Measurements from ENCODE around the gene NT5DC2. TPM values are rescaled to one million over a fixed set of nuclear protein-coding genes. Genes with fewer than 3 reads are reported as not detected.
A peak's percentile ranks its signal among the peaks of the same experiment; 100 is the strongest.

NT5DC2 gene
- total RNA-seq, 2 donors from 2014 or later = 114 to 141 TPM

GRCh38 chr3:52517796-52518722 is 15.6 kb downstream of the NT5DC2 start:
- intact Hi-C loops (cut with DNase I) = no loop called here
- DNase-seq = no peak
- ATAC-seq = no peak

- intact Hi-C loops (cut with DNase I) = no loop called here
- DNase-seq = no peak
Measured at GRCh38 chr3:52516509-52517195, 17.0 kb downstream of the NT5DC2 start.

GRCh38 chr3:52515192-52515591 is 18.5 kb downstream of the NT5DC2 start:
- intact Hi-C loops (cut with DNase I) = no loop called here
- ATAC-seq (no peak), DNase-seq (no peak)

More at GRCh38 chr3:52516509-52517195, 17.0 kb downstream of the NT5DC2 start:
- no peak for ATAC-seq

- intact Hi-C loops (cut with DNase I) = no loop called here
- DNase-seq (no peak), ATAC-seq (no peak)
Measured at GRCh38 chr3:52514576-52514975, 19.1 kb downstream of the NT5DC2 start.

- intact Hi-C loops (cut with DNase I) = no loop called here
- ATAC-seq = no peak
- DNase-seq = no peak
Measured at GRCh38 chr3:52513281-52513680, 20.4 kb downstream of the NT5DC2 start.

DNA sequence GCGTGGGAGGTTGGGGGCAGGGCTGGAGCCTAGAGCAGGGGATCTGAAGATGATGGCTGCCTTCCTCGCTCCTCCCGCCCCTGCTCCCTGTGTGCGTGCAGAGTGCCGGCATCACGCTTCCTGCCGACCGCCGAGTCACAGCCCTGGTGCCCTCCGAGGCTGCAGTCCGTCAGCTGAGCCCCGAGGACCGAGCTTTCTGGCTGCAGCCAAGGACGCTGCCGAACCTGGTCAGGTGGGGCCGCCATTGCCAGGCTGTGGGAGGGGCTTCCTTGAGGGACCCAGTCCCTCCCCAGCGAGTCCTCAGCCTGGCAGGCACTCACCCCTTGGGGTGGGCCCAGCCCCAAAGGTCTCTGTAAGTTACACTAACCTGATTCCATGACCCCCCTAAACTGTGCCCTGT is 20.9 kb downstream of the NT5DC2 start:
- DNase-seq (no peak), ATAC-seq (no peak)
- intact Hi-C loops (cut with DNase I) = no loop called here

DNA sequence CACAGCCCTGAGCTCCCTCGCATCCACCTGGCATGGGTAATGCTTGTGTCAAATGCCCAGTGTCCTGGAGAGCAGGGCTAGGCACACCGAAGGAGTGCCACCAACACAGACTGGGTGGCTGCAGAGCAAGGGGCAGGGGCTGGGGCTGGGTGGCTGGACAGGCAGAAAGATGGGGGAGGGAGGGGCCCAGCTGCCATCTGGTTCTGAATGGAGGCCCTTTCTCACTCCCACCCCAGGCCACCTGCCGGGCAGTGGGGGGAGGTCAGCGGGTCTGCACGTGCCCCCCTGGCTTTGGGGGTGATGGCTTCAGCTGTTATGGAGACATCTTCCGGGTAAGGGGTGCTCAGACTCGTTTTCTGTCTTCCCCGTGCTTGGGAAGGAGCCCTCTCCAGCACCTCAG is 21.6 kb downstream of the NT5DC2 start:
- no peak for DNase-seq
- ATAC-seq = no peak
- intact Hi-C loops (cut with DNase I) = no loop called here

DNA sequence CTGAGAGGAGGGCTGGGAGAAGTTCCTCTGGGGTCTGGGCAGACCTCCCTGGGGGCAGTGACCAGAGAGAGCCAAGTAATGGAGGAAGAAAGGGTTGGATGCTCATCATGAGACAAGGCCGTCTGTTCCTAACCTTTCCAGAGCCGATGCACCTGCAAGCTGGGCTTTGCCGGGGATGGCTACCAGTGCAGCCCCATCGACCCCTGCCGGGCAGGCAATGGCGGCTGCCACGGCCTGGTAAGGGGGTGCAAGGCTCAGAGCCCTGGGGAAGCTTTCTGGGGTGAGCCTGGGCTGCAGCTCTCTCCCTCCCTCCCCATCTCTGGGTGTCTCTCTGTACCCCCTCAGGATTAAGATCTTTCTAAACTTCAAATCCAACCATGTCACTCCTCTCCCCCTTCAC is 22.1 kb downstream of the NT5DC2 start:
- ATAC-seq (no peak), DNase-seq (no peak)
- intact Hi-C loops (cut with DNase I) = no loop called here

- ATAC-seq (no peak), DNase-seq (no peak)
- intact Hi-C loops (cut with DNase I) = no loop called here
Measured at GRCh38 chr3:52509753-52510328, 23.8 kb downstream of the NT5DC2 start.

DNA sequence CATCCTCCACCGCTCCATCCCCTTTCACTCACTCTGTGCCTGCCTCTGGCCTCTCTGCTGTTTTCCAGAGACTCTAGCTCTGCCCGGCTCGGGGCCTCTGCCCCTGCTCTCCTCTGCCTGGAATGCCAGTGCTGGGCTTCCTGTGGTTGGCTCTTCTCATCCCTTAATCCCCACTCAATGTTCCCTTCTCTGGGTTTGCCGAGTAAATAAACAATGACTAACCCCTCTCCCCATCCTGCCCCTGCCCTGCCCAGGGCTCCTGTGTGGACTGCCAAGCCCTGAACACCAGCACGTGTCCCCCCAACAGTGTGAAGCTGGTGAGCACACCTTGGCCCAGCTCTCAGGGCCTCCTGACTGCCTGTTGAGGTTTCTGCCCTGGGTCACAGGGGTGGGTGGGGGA is 26.3 kb downstream of the NT5DC2 start:
- no peak for ATAC-seq
- intact Hi-C loops (cut with DNase I) = no loop called here

GRCh38 chr3:52506266-52506966 is 27.2 kb downstream of the NT5DC2 start:
- intact Hi-C loops (cut with DNase I) = no loop called here
- DNase-seq = no peak
- no peak for ATAC-seq

More for the DNA sequence above, 26.3 kb downstream of the NT5DC2 start:
- no peak for DNase-seq

DNA sequence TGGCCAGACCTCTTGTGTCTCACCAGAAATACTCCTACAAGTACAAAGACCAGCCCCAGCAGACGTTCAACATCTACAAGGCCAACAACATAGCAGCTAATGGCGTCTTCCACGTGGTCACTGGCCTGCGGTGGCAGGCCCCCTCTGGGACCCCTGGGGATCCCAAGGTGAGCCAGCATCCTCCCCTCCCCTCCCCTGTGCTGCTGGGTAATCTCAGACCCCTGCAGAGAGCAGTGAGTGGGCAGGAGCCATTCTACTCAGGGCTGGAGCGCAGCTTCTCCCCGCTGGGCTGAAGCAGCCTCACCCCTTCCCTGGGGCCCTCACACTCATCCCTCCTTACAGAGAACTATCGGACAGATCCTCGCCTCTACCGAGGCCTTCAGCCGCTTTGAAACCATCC is 28.7 kb downstream of the NT5DC2 start:
- ATAC-seq = no peak
- intact Hi-C loops (cut with DNase I) = no loop called here

GRCh38 chr3:52503788-52504424 is 29.8 kb downstream of the NT5DC2 start:
- DNase-seq (no peak), ATAC-seq (no peak)
- intact Hi-C loops (cut with DNase I) = no loop called here

More for the DNA sequence above, 28.7 kb downstream of the NT5DC2 start:
- no peak for DNase-seq

DNA sequence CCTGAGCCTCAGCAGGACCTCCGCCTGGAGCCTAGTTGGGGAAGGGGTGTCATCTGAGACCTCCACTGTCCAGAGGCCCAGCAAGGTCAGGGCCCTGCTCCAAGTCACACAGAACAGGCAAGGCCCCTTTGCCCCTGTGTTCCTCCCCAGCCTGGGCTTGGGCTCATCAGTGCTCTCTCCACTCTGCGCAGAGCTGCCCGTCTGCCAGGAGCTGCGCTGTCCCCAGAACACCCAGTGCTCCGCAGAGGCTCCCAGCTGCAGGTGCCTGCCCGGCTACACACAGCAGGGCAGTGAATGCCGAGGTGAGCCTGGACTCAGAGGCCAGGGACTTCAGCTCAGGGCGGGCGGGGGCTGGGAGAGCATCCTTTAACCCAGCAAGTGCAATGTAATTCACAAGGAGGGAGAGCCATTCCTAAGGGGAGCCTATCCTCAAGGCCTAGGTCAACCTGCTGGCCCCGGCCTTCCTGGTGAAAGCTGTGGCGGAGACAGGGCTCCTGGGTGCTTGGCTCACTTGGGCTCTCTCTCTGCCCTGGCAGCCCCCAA is 30.8 kb downstream of the NT5DC2 start:
- DNase-seq (no peak), ATAC-seq (no peak)
- intact Hi-C loops (cut with DNase I) = no loop called here

GRCh38 chr3:52502001-52502400 is 31.7 kb downstream of the NT5DC2 start:
- DNase-seq (no peak), ATAC-seq (no peak)
- intact Hi-C loops (cut with DNase I) = no loop called here

DNA sequence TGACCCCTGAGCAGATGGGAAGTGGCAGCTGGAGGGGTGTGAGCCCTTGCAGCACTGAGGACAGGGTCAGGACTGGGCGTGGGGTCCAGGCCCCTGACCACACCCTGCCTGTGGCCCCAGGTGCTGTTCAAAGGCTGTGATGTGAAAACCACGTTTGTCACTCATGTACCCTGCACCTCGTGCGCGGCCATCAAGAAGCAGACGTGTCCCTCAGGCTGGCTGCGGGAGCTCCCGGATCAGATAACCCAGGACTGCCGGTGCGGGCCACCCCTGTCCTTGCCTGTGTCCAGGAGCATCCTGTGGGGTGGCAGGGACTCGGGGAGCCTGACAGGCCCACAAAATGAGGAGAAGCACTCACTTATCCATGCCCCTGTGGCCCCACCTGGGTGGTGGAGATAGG is 32.6 kb downstream of the NT5DC2 start:
- intact Hi-C loops (cut with DNase I) = no loop called here
- DNase-seq = no peak
- no peak for ATAC-seq

GRCh38 chr3:52498137-52499054 is 35.3 kb downstream of the NT5DC2 start:
- DNase-seq = peak; percentile 70
- intact Hi-C loops (cut with DNase I) = no loop called here
- ATAC-seq = peak; percentile 9 to 57
